Kidney epithelial cell (primary cell): ENCODE results near the gene CPXM1. TPM values are rescaled to one million over a fixed set of nuclear protein-coding genes. Genes with fewer than 3 reads are reported as not detected.
"Not testable (repeated sequence)": the region's sequence is repeated elsewhere in the genome, so short reads cannot be mapped to it uniquely, and the experiment has no call there.

Experiments used
- DNase-seq: peaks from one replicate; pipeline ENCODE4 v3.0.0-alpha.2; 2010; ENCODE audit warnings: low read depth
- H3K27me3 ChIP-seq: 2 replicates; pipeline ENCODE4 v1.6.0; 2011; ENCODE audit warnings: low read length; ENCODE audit not compliant: control insufficient read depth, insufficient read depth
- H3K36me3 ChIP-seq: 2 replicates; pipeline ENCODE4 v1.5.1; 2011; ENCODE audit warnings: low read length; ENCODE audit not compliant: control insufficient read depth, insufficient read depth
- H3K4me3 ChIP-seq: 2 replicates; pipeline ENCODE4 v1.5.1; 2011; ENCODE audit warnings: low read depth, mild to moderate bottlenecking, control low read depth, low read length
- total RNA-seq: library from RNA; depleted of rRNA; stranded (reverse); fragments of >200 nt; gene quantifications from 2 replicates; pipeline ENCODE4 v1.2.3, GENCODE V29; 2015
- TF ChIP-seq, protein P1 (sequence below): IDR thresholded peaks from 2 replicates; pipeline ENCODE4 v1.5.1; 2011; ENCODE audit warnings: mild to moderate bottlenecking, moderate library complexity, low read length, control low read depth, inconsistent platforms; ENCODE audit not compliant: insufficient read depth, poor library complexity, severe bottlenecking

CPXM1 gene
- total RNA-seq, 1 donor from 2014 or later = 68.7 TPM

DNA sequence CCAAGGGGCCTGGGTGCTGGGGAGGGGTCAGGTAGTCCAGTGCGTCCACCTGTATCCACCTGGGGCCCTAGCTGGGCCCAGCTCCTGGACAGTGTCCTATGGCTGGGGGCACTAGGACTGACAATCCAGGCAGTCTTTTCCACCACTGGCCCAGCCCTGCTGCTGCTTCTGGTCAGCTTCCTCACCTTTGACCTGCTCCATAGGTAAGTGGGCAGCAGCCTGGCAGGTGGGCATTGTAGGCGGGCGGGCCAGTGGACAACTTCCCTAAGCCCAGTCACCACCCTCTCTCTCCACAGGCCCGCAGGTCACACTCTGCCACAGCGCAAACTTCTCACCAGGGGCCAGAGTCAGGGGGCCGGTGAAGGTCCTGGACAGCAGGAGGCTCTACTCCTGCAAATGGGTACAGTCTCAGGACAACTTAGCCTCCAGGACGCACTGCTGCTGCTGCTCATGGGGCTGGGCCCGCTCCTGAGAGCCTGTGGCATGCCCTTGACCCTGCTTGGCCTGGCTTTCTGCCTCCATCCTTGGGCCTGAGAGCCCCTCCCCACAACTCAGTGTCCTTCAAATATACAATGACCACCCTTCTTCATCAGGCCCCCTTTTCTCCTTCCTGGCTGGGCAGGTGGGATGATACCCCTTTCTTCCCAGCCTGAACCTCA lies 14.9 kb upstream of the CPXM1 start:
- DNase-seq = no peak
- no peak overlapping the region for H3K4me3 ChIP-seq
- H3K36me3 ChIP-seq = no peaks in the 10 kb centered on the region
- peaks cover 10% of the 10 kb centered on the region for H3K27me3 ChIP-seq
- TF ChIP-seq, protein P1, sequence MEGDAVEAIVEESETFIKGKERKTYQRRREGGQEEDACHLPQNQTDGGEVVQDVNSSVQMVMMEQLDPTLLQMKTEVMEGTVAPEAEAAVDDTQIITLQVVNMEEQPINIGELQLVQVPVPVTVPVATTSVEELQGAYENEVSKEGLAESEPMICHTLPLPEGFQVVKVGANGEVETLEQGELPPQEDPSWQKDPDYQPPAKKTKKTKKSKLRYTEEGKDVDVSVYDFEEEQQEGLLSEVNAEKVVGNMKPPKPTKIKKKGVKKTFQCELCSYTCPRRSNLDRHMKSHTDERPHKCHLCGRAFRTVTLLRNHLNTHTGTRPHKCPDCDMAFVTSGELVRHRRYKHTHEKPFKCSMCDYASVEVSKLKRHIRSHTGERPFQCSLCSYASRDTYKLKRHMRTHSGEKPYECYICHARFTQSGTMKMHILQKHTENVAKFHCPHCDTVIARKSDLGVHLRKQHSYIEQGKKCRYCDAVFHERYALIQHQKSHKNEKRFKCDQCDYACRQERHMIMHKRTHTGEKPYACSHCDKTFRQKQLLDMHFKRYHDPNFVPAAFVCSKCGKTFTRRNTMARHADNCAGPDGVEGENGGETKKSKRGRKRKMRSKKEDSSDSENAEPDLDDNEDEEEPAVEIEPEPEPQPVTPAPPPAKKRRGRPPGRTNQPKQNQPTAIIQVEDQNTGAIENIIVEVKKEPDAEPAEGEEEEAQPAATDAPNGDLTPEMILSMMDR = no peak

DNA sequence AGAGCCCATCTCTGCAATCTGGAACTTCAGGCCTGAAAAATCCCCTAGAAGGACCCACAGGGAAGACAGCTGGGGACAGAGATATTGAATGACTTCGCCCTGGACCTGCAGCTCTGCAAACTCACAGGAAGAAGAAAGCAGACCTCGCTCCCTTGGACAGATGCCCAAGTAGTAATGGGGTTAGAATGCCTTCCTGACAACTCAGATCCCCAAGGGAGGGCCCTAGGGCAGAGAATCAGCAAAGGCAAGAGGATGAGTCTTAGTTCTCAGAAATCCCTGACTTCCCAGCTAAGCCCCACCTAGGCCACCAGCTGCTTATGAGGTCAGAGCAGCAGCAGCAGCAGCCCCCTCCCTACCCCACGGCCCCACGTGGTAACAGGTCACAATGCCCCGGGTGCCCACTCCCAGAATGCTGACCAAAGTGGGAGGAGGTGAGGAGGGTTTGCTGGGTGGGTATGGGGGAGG lies 14.2 kb upstream of the CPXM1 start, which contains the start of gene C20orf141:
TSS of gene C20orf141 (plus strand) at position 401 of the 465 bp plus-strand sequence. CDS start 198 bp downstream, outside the sequence.
- no peak within 1 kb of the TSS for H3K4me3 ChIP-seq
- TF ChIP-seq, protein P1 = no peak
- H3K27me3 ChIP-seq = peaks cover 6% of the 10 kb centered on the region
- DNase-seq = peak; percentile 85
- H3K36me3 ChIP-seq = no peaks in the 10 kb centered on the region

DNA sequence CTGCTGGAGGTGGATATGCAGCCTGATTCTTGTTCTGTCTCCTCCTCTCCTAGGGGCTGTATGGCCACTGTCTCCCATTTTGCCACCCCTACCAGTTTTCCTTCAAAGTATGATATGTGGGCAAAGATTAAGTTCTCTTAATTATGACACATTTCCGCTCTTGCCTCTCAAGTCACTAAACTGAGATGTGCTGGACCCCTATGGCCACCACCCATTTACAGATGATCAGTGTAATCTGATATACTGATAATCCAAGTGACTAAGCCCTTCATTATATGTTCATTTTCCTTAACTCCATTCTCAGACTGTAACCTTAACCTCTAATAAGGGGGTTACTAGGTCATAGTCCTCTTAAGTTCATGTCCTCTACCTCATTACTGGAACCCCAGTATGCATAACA lies 13.6 kb upstream of the CPXM1 start:
- Histone ChIP-seq H3K4me3 (no peak overlapping the region), H3K27me3 (peaks cover 6% of the 10 kb centered on the region), H3K36me3 (no peaks in the 10 kb centered on the region)
- no peak for DNase-seq
- TF ChIP-seq, protein P1 = no peak

DNA sequence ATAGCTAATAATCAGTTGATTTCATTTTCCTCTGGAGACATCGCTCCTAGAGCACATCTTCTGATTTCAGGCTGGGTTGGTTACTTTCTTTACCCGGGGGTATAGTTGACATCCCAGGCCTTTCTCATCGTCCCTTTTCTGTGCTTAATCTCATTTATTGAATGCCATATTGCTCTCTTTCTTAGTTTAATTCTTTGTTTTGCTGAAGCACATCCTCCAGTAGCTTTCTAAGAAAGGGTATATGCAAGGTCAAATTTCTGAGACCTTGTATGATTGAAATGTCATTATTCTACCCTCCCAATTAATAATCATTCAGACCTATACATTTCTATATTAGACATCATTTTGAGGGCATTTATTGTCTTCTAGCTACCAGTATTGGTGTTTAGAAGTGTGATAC lies 11.8 kb upstream of the CPXM1 start:
- Histone ChIP-seq H3K4me3 (no peak overlapping the region), H3K36me3 (no peaks in the 10 kb centered on the region), H3K27me3 (peaks cover 8% of the 10 kb centered on the region)
- DNase-seq = no peak
- TF ChIP-seq, protein P1 = no peak

DNA sequence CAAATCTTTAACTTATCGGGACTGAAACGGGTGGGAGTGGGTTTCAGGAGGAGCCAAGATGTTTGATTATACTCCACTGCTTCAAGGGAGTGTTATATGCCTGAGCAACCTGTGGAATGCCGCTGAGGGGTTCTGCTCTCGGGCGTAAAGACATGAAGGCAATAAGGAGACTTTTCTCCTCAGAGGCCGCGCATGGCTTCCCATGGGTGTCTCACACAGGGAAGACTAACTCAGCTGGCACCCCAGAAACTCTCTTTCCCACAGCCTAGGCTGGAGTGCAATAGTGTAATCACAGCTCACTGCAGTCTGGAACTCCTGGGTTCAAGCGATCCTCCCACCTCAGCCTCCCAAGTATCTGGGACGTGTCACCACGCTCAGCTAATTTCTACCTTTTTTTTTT lies 9.3 kb upstream of the CPXM1 start:
- peaks cover 23% of the 10 kb centered on the region for H3K27me3 ChIP-seq
- no peak for DNase-seq
- no peaks in the 10 kb centered on the region for H3K36me3 ChIP-seq
- TF ChIP-seq, protein P1 = no peak
- no peak overlapping the region for H3K4me3 ChIP-seq

DNA sequence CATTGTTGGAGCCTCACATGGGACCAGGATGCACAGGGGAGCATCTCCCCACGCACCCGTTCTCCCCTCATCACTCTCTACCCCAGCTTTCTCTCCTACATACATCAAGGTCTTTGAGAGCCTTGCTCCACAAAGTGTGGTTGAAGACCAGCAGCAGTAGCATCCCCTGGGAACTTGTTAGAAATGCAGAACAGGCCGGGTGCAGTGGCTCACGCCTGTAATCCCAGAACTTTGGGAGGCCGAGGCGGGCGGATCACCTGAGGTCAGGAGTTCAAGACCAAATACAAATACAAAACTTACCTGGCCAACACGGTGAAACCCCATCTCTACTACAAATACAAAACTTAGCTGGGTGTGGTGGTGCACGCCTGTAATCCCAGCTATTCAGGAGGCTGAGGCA lies 7.5 kb upstream of the CPXM1 start:
- H3K4me3 ChIP-seq, H3K36me3 ChIP-seq, DNase-seq: not testable (repeated sequence)
- H3K27me3 ChIP-seq = peaks cover 35% of the 10 kb centered on the region
